Right lobe of liver (tissue), 4 donors: Measurements from ENCODE around the gene ADGRL3.

Experiments used
- POLR2A ChIP-seq: fragments of 450-650 bp; IDR thresholded peaks from one replicate; pipeline ENCODE4 v1.6.1; 2017; ENCODE audit warnings: antibody characterized with exemption, mild to moderate bottlenecking
- TF ChIP-seq, protein P1 (sequence below), 4 donors: fragments of 200-600 bp in 3 of 4; fragments of 450-650 bp in 1 of 4; IDR thresholded peaks; one replicate each; pipeline versions ENCODE4 v1.5.1 to v1.8.0; 2016 to 2022; ENCODE audit warnings: antibody characterized with exemption in 4 of 4, mild to moderate bottlenecking in 2 of 4
- donor health status: DM: no; HTN: no; CAD: no.
- donor health status: DM: no; HTN: no; CAD: no.
- donor health status: DM: no; HTN: yes; CAD: no.

DNA sequence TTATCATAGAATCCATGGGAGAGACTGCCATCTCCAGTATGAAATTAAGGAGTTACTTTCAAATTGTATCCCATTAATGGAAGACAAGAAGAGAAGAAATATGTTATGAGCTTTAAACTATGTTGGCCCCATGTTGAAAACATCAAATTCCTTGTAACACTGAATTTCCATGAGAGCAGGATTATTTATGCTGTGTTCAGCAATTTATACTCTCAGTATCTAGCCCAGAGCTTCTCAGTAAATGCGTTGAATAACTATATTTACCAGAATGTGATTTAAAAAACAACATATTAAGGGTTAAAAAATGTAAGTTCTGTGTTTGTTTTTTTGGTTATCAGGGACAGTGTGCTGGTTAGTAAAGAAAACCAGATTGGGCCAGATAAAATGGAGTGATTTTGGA is 74.2 kb downstream of the ADGRL3 start:
- TF ChIP-seq, protein P1, sequence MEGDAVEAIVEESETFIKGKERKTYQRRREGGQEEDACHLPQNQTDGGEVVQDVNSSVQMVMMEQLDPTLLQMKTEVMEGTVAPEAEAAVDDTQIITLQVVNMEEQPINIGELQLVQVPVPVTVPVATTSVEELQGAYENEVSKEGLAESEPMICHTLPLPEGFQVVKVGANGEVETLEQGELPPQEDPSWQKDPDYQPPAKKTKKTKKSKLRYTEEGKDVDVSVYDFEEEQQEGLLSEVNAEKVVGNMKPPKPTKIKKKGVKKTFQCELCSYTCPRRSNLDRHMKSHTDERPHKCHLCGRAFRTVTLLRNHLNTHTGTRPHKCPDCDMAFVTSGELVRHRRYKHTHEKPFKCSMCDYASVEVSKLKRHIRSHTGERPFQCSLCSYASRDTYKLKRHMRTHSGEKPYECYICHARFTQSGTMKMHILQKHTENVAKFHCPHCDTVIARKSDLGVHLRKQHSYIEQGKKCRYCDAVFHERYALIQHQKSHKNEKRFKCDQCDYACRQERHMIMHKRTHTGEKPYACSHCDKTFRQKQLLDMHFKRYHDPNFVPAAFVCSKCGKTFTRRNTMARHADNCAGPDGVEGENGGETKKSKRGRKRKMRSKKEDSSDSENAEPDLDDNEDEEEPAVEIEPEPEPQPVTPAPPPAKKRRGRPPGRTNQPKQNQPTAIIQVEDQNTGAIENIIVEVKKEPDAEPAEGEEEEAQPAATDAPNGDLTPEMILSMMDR (IDR thresholded peaks at IDR 0.05), result no peak
- no peak for TF ChIP-seq POLR2A
